Breast epithelium (tissue), 3 donors: ENCODE measurements around the gene ORAI2.

Experiments
- POLR2A ChIP-seq: fragments of 450-650 bp; IDR thresholded peaks from one replicate; pipeline ENCODE4 v1.6.1; 2016; ENCODE audit warnings: antibody characterized with exemption, mild to moderate bottlenecking, moderate library complexity
- TF ChIP-seq, protein P1 (sequence below), 3 donors: fragments of 450-650 bp; IDR thresholded peaks; one replicate each; pipeline ENCODE4 v1.5.1; 2016 to 2017; ENCODE audit warnings: antibody characterized with exemption in 3 of 3, mild to moderate bottlenecking in 3 of 3, moderate library complexity in 3 of 3

DNA sequence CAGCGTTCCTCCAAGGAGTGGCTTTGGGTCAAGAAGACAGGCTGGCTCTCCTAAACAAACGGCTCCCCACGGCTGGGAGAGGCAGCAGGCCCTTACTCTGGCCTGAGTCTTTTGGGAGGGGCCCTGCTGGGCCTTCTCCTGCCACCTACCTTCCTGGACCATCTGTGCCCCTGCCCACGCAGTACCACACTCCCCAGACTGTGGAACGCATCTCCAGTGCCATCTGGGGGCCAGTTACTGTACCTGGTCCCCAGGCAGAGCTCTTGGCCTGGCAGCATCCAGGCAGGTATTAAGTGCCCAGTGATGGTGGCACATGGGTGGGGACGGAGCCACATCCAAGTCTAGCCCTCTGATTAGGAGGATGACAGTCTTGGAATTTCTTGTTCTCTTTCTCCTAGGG, 16.9 kb downstream of the ORAI2 start:
- no peak for TF ChIP-seq POLR2A
- TF ChIP-seq, protein P1, sequence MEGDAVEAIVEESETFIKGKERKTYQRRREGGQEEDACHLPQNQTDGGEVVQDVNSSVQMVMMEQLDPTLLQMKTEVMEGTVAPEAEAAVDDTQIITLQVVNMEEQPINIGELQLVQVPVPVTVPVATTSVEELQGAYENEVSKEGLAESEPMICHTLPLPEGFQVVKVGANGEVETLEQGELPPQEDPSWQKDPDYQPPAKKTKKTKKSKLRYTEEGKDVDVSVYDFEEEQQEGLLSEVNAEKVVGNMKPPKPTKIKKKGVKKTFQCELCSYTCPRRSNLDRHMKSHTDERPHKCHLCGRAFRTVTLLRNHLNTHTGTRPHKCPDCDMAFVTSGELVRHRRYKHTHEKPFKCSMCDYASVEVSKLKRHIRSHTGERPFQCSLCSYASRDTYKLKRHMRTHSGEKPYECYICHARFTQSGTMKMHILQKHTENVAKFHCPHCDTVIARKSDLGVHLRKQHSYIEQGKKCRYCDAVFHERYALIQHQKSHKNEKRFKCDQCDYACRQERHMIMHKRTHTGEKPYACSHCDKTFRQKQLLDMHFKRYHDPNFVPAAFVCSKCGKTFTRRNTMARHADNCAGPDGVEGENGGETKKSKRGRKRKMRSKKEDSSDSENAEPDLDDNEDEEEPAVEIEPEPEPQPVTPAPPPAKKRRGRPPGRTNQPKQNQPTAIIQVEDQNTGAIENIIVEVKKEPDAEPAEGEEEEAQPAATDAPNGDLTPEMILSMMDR (IDR thresholded peaks at IDR 0.05): no peak
